Measurements from ENCODE around the gene SMIM22. TPM values are rescaled to one million over a fixed set of nuclear protein-coding genes. Genes with fewer than 3 reads are reported as not detected.
"Not testable (repeated sequence)": the region's sequence is repeated elsewhere in the genome, so short reads cannot be mapped to it uniquely, and the experiment has no call there.

The SMIM22 gene
- total and polyA plus RNA-seq, 2 donors (not counting 3 experiments of a cell fraction or from before 2014, with no cell fraction given), result not detected

DNA sequence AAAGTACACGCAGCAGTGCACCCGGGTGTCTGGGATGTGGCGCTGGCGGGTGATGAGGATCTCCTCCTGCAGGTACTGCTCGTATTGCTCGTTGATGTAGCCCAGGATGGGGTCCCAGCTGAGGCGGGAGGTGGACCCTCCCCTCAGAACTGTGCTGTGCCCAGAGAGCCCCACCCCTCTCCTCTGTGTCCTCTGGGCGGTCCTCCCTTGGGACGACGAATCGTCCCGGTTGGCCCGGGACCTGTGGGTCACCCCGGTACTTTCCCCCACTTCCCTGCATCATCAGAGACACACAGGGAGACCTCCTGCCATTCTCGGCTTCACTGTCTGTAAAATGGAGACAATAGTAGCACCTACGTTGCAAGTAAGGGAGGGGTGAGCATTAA, 11.2 kb upstream of the SMIM22 start:
- POLR2A ChIA-PET, result no interaction called here
- dilution Hi-C loops (cut with MboI; ENCODE audit: extremely low pct_ligation_motif_present, low sequenced_read_pairs) (no loop called here), intact Hi-C loops (cut with micrococcal nuclease) (no loop called here)
- CTCF ChIA-PET, result no interaction called here
- no peak for DNase-seq (ENCODE audit: low read depth, low spot score)
- no peak overlapping the region for H2AFZ ChIP-seq (ENCODE audit: low read depth, low read length)
- no TSS peak for BruUV-seq (replicated peaks)
- no peak overlapping the region for H3K9ac ChIP-seq (replicated peaks; ENCODE audit: extremely low read depth, insufficient read depth, low read length)
- no peak for FAIRE-seq
- no peaks in the 10 kb centered on the region for H3K27me3 ChIP-seq (ENCODE audit: control insufficient read depth in 2 of 2, insufficient read depth in 2 of 2, low read length in 2 of 2)
- TF ChIP-seq MYC (IDR thresholded peaks at IDR 0.05; ENCODE audit: low read depth, low read length) (no peak), JUN (IDR thresholded peaks at IDR 0.05; ENCODE audit: borderline replicate concordance, insufficient read depth, insufficient read length, low read depth) (no peak), GATA2 (IDR thresholded peaks at IDR 0.05; ENCODE audit: insufficient read depth, insufficient read length, low read depth, low read length) (no peak), FOS (IDR thresholded peaks at IDR 0.05; ENCODE audit: borderline replicate concordance, insufficient read depth, low read length) (no peak), POLR2AphosphoS5 (IDR thresholded peaks at IDR 0.05; ENCODE audit: insufficient read depth, low read depth, low read length) (no peak), EZH2 (IDR thresholded peaks at IDR 0.05; ENCODE audit: borderline replicate concordance, low read depth, low read length, severe bottlenecking) (no peak), MAX (IDR thresholded peaks at IDR 0.05; ENCODE audit: insufficient read depth, insufficient read length) (no peak), POLR2A (IDR thresholded peaks at IDR 0.05; ENCODE audit: low read depth, low read length) (no peak)
- TF ChIP-seq, protein P1, sequence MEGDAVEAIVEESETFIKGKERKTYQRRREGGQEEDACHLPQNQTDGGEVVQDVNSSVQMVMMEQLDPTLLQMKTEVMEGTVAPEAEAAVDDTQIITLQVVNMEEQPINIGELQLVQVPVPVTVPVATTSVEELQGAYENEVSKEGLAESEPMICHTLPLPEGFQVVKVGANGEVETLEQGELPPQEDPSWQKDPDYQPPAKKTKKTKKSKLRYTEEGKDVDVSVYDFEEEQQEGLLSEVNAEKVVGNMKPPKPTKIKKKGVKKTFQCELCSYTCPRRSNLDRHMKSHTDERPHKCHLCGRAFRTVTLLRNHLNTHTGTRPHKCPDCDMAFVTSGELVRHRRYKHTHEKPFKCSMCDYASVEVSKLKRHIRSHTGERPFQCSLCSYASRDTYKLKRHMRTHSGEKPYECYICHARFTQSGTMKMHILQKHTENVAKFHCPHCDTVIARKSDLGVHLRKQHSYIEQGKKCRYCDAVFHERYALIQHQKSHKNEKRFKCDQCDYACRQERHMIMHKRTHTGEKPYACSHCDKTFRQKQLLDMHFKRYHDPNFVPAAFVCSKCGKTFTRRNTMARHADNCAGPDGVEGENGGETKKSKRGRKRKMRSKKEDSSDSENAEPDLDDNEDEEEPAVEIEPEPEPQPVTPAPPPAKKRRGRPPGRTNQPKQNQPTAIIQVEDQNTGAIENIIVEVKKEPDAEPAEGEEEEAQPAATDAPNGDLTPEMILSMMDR (IDR thresholded peaks at IDR 0.05; ENCODE audit: extremely low read depth in 1 of 2, insufficient read depth in 1 of 2, low read depth in 1 of 2, low read length in 2 of 2), result no peak
- H3K9me1 ChIP-seq (replicated peaks; ENCODE audit: control insufficient read depth, extremely low read depth, insufficient read depth, low read length), result no peaks in the 10 kb centered on the region
- no peak overlapping the region for H3K4me3 ChIP-seq (replicated peaks in 1 of 3; ENCODE audit: insufficient read depth in 1 of 3, low read depth in 1 of 3, low read length in 3 of 3)
- H3K36me3 ChIP-seq (ENCODE audit: control insufficient read depth in 2 of 2, extremely low read depth in 1 of 2, insufficient read depth in 2 of 2, low read length in 2 of 2), result no peaks in the 10 kb centered on the region
- H3K79me2 ChIP-seq (ENCODE audit: control insufficient read depth, insufficient read depth, low read length), result no peaks in the 10 kb centered on the region
- no peaks in the 10 kb centered on the region for H3K9me3 ChIP-seq (replicated peaks; ENCODE audit: control insufficient read depth, insufficient read depth, low read length)
- H4K20me1 ChIP-seq (replicated peaks; ENCODE audit: control insufficient read depth, extremely low read depth, insufficient read depth, low read length), result no peaks in the 10 kb centered on the region
- H3K27ac ChIP-seq (ENCODE audit: insufficient read depth, low read depth, low read length), result no peak overlapping the region
- H3K4me2 ChIP-seq (ENCODE audit: insufficient read depth, low read length), result no peak overlapping the region
- no peaks in the 10 kb centered on the region for H3K4me1 ChIP-seq (ENCODE audit: control insufficient read depth, extremely low read depth, insufficient read depth, low read length)

GRCh38 chr16:4784444-4784987, 10.7 kb upstream of the SMIM22 start:
- H3K27me3 ChIP-seq (ENCODE audit: control insufficient read depth in 2 of 2, insufficient read depth in 2 of 2, low read length in 2 of 2); H3K36me3 ChIP-seq (ENCODE audit: control insufficient read depth in 2 of 2, extremely low read depth in 1 of 2, insufficient read depth in 2 of 2, low read length in 2 of 2); H3K9me1 ChIP-seq (replicated peaks; ENCODE audit: control insufficient read depth, extremely low read depth, insufficient read depth, low read length); dilution Hi-C loops (cut with MboI; ENCODE audit: extremely low pct_ligation_motif_present, low sequenced_read_pairs); POLR2A ChIA-PET; H3K4me2 ChIP-seq (ENCODE audit: insufficient read depth, low read length); H2AFZ ChIP-seq (ENCODE audit: low read depth, low read length); FAIRE-seq; BruUV-seq (replicated peaks); H4K20me1 ChIP-seq (replicated peaks; ENCODE audit: control insufficient read depth, extremely low read depth, insufficient read depth, low read length); H3K4me1 ChIP-seq (ENCODE audit: control insufficient read depth, extremely low read depth, insufficient read depth, low read length); H3K4me3 ChIP-seq (replicated peaks in 1 of 3; ENCODE audit: insufficient read depth in 1 of 3, low read depth in 1 of 3, low read length in 3 of 3); H3K27ac ChIP-seq (ENCODE audit: insufficient read depth, low read depth, low read length); H3K79me2 ChIP-seq (ENCODE audit: control insufficient read depth, insufficient read depth, low read length); H3K9me3 ChIP-seq (replicated peaks; ENCODE audit: control insufficient read depth, insufficient read depth, low read length); H3K9ac ChIP-seq (replicated peaks; ENCODE audit: extremely low read depth, insufficient read depth, low read length); DNase-seq (ENCODE audit: low read depth, low spot score); CTCF ChIA-PET; intact Hi-C loops (cut with micrococcal nuclease): not testable (repeated sequence)

Data from endothelial cell of umbilical vein (primary cell).